Stimulated activated CD4-positive, alpha-beta T cell treated with anti-CD3 and anti-CD28 coated beads, Interleukin-1b, Interleukin-23, amount 100 ng/mL, for 48 hours (primary cell): Measurements from ENCODE around the gene CTSL.
"Not testable (repeated sequence)": the region's sequence is repeated elsewhere in the genome, so short reads cannot be mapped to it uniquely, and the experiment has no call there.

Experiments
- DNase-seq: peaks from one replicate; pipeline ENCODE4 v3.0.0-alpha.2; 2020

CTSL gene

DNA sequence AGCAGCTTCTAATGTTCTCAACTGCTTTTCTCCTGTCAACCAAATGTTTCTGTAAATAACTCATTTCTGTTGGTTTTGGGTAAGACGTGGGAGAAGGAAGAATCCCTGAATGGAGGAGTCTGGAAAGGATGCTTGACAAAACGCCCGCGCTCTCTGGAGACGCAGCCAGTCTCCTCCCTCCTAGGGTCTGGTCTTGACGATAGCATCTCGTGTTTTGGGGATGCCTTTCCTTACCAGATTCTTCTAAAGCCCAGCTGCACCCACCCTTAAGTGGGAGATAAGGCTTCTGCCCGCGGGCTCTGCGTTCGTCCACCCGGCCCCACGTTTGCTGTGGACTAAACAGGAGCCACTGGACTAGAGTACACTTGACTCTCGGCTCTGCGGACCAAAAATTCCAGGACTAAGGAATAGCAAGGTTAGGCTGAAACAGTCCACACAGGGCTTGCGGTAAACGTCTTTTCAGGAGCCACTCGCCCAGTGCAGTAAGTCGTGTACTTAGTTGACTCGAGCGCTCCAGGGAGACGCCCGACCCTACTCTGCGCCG, 491 bp upstream of the CTSL start:
- no peak for DNase-seq

GRCh38 chr9:87729246-87729645, 3.3 kb downstream of the CTSL start:
- no peak for DNase-seq

- DNase-seq = no peak
Observed at GRCh38 chr9:87731321-87731720, 5.4 kb downstream of the CTSL start.

DNA sequence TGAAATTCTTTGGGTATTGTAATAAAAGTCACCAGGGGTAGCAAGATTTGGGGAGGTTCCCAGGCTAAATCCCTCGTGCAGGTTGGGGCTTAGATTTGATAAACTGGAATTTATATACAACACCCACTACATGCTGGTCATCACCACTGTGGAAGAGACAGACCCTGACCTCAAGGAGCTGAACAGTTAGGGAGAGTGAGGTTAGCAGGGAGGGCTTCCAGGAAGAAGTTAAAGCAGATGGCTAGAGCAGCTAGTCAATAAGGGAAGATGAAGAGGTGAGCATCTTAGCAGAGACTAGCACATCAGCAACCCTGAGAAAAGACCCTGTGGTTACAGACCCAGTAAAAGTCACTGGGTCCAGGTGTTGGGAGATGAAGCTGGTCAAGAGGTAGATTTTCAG, 6.4 kb downstream of the CTSL start:
- DNase-seq = no peak

- no peak for DNase-seq
Observed at GRCh38 chr9:87732756-87733155, 6.8 kb downstream of the CTSL start.

DNA sequence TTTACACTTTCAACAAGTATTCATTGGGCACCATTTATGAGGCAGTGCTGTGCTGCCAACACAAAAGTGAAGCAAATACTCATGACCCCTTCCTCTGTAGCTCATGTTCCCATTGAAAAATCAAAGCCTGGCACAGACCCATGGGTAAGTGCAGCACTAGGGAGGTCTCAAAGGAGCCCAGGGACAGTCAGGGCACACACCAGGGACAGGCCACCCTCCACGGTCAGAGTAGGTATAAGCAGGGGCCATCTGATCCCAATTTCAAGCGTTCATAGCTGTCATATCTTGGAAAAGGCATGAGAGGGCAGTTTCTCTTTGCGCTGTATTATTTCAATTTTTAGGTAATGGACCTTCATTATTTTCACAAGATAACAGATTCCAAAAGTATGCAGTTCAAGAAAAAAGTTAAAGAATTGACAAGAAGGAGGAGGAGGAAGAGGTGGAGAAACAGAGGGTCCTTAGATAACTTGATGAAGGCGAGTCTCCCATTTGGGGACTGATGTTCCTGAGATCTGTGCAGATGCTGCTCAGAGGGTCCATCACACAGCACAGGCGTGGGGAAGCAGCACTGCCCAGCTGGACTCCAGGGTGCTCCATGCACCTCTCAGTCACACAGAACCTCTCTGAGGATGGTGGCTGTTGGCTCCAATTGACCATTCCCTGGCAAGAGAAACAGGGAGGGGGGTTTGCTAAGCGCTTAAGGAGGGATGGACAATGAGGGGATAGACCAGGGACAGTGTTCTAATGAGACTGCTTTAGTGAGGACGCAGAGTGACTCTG, 7.5 kb downstream of the CTSL start:
- no peak for DNase-seq

DNA sequence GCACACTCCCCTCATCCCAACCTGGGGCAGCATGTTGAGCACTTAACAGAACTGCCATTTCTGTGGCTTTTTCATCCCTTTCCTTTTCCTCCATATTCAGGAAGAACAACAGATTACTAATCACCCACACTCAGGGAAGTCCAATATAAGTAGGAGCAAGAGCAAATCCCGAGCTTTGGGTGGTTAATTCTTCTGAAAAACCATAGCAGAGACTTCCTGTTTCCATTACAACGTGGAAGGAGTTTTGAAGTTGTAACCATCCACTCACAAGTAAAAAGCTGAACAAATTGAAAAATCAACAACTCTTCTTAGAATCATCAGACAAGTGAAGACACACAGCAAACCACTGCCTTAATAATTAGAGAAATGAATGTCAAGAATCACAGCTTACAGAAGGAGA, 8.2 kb downstream of the CTSL start:
- DNase-seq = no peak

- DNase-seq = no peak
Observed at GRCh38 chr9:87739546-87739945, 13.6 kb downstream of the CTSL start.

DNA sequence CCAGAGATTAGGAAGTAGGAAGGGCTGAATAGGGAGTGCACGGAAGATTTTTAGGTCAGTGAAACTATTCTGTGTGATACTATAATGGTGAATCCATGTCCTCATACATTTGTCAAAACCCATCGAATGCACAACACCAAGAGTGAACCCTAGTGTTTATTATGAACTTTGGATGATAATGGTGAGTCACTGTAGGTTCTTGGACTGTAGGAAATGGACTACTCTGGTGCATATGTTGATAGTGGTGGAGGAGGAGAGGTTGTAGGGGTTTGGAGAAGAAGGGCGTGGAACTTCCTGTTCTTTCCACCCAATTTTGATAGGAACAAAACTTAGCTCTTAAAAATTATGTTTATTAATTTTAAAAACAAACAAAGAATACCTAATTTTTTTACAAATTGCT, 14.3 kb downstream of the CTSL start:
- no peak for DNase-seq

DNA sequence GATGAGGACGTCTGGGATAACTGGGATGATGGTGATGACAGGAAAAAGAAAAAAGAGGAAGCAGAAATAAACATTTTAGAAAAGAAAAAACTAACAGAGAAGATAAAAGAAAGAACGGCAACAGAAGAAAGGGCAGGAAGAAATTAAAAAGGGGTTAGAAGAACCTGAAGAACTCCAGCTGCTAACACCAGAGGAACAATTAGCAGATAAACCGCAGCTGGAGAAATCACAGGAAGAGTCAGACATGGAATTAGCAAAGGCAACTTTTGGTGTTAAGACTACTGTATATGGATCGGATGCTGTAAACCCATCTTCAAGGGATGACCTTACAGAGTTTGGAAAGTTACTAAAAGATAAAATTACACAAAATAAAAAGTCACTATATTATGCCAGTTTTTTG, 15.4 kb downstream of the CTSL start:
- no peak for DNase-seq

DNA sequence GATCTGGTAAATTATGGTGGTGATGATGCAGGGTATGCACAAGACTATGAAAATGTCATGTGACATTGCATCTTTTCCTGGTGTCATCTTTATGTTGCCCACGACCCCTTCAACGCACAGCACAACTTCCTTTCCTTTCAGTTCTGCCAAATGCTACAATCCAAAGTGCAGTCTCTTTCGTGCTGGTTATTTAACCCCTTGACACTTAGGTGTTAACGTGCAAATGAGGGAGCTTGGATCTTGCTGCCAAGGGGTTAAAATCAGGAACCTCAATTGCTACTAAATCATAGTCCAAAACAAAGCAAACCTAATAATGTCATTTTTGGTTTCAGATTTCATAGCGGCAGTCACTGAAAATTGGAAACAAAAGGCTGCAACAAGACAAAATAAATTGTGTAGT, 16.0 kb downstream of the CTSL start:
- no peak for DNase-seq

DNA sequence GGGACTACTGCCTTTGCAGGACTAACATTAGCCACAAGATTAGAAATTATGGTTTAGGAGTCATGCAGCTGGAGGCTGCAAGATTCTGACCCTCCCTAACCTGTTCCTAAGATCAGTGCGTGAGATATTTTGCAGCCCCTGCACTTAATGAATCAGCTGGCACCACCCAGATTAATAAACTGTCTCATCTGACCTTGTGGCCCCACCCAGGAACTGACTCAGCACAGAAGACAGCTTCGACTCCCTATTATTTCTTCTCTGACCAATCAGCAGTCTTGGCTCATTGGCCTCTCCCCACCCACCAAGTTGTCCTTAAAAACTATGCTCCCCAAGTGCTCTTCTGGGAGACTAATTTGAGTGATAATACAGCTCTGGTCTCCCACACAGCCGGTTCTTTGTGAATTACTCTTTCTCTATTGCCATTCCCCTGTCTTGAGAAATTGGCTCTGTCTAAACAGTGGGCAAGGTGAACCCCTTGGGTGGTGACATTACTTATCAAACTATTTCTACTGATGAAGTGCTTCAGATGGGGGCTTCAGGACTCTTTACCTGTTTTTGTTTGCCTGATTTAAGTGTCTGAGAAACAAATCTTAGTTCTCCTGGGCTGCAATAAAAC, 17.0 kb downstream of the CTSL start:
- no peak for DNase-seq

DNA sequence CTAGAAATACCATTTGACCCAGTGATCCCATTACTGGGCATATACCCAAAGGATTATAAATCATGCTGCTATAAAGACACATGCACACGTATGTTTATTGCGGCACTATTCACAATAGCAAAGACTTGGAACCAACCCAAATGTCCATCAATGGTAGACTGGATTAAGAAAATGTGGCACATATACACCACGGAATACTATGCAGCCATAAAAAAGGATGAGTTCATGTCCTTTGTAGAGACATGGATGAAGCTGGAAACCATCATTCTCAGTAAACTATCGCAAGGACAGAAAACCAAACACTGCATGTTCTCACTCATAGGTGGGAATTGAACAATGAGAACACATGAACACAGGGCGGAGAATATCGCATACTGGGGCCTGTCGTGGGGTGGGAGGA, 18.3 kb downstream of the CTSL start:
- not testable (repeated sequence) for DNase-seq

DNA sequence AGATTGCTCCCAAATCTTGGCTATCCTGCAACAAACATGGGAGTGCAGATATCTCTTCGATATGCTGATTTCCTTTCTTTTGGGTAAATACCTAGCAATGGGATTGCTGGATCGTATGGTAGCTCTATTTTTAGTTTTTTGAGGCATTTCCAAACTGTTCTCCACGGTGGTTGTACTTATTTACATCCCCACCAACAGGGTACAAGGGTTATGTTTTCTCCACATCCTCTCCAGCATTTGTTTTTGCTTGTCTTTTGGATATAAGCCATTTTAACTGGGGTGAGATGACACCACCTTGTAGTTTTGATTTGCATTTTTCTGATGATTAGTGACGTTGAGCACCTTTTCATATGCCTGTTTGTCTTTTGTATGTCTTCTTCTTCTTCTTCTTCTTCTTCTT, 20.3 kb downstream of the CTSL start:
- no peak for DNase-seq

GRCh38 chr9:87748881-87749280, 23.0 kb downstream of the CTSL start:
- no peak for DNase-seq

DNA sequence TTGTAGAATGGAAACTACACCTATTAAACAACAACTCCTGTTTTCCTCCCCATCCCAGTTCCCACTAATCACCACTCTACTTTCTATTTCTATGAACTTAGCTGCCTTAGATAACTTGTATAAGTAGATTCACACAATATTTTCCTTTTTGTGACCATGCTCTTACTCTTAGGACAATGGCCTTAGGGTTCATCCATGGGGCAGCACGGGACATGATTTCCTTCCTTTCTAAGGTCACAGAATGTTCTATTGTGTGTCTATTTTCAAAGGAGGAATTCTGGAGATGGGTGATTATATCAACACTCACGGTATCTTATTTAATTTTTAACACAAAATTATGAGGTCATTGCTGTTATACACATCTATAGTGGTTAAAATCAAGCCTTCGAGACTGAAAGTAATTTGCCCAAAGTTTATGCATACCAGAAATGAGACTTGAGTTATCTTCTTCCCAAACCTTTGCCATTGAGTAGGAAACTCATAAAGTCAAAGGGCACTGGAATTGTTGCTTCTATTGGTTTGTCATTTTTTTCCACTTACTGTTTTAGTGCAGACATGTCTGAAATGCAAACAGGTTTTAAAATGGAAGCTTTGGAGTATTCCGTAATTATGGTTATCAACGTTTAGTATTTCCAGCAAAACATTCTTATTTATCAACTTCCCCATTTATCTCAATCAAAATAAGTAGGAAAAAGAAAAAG, 23.6 kb downstream of the CTSL start:
- DNase-seq = no peak

DNA sequence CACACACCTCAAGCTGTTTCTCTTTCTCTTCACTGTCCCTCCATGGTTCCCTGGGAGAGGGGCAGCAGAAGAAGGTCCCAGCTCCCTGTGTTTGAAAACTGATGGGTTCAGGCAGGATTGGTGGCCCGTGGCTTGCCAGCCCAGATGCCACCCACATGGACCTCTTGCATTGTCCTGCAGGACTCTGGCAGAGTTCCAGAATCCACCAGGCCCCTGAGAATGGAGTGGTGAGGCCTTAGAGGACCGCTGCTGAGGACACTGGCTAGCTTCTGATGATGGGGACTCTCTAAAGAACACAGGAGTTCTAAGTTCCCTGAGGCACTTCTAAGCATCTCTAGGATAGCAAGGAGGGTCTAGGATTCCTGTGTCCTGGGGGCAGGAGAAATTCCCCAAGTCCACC, 24.8 kb downstream of the CTSL start:
- DNase-seq = no peak

DNA sequence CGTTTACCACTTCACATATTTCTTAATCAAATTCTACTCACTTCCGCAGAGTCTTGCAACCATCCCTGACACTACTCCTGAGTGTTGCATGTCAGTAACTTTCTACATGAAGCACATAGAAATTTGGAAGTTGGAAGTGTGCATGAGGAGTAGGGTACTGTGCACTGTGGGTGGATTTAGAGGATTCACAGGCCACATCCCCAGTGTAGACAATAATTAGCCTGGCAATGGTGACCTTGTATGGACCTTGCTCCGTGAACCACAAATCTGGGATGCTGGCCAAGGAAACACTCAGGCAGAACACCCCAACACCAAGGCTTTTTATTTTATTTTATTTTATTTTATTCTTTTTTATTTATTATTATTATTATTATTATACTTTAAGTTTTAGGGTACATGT, 25.5 kb downstream of the CTSL start:
- DNase-seq = no peak

DNA sequence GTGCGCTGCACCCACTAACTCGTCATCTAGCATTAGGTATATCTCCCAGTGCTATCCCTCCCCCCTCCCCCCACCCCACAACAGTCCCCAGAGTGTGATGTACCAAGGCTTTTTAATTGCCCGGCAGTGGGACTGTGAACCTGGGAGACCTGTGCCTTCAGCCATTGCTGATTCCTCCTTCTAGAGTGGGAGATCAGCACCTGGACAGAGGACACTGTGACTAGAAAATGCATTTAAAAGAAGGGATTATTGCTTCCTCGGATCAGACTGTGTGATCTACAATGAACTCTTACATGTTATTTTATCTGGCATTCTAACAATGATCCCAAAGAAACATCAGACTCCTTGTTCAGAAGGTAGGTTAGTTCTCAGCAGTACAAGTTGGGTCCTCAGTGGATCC, 25.9 kb downstream of the CTSL start:
- no peak for DNase-seq

DNA sequence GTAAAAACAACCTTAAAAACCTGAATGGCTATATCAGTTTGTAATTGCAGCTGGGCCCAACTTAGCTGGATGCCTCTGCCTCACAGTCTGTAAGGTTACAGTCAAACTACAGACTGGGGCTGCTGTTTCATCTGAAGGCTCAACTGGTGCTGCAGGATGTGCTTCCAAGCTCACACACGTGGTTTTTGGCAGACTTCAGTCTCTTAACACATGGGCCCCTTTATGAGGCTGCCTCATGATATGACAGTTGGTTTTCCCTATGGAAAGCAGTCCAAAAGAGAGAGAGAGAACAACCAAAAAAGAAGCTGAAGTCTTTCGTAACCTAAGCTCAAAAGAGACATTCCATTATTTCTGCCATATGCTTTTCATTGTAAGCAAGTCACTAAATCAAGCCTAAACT, 27.4 kb downstream of the CTSL start:
- DNase-seq = no peak

DNA sequence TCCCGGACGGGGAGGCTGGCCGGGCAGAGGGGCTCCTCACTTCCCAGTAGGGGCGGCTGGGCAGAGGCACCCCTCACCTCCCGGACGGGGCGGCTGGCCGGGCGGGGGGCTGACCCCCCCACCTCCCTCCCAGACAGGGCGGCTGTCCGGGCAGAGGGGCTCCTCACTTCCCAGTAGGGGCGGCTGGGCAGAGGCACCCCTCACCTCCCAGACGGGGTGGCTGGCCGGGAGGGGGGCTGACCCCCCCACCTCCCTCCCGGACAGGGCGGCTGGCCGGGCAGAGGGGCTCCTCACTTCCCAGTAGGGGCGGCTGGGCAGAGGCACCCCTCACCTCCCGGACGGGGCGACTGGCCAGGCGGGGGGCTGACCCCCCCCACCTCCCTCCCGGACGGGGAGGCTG, 32.4 kb downstream of the CTSL start:
- DNase-seq = not testable (repeated sequence)

- DNase-seq = not testable (repeated sequence)
Observed at GRCh38 chr9:87759980-87760379, 34.1 kb downstream of the CTSL start.

GRCh38 chr9:87760529-87760928, 34.6 kb downstream of the CTSL start:
- no peak for DNase-seq

GRCh38 chr9:87763286-87763685, 37.4 kb downstream of the CTSL start:
- DNase-seq = no peak
